Measurements from ENCODE around the gene FOXP1. TPM values are rescaled to one million over a fixed set of nuclear protein-coding genes. Genes with fewer than 3 reads are reported as not detected.
A peak's percentile ranks its signal among the peaks of the same experiment; 100 is the strongest.

FOXP1 gene
- total and polyA plus RNA-seq, 2 donors = 26.1 to 42.3 TPM

- no peaks in the 10 kb centered on the region for H3K36me3 ChIP-seq (ENCODE audit: control insufficient read depth in 2 of 2, insufficient read depth in 2 of 2, low read length in 1 of 2)
- peaks cover 8 to 14% of the 10 kb centered on the region in 2 donors for H3K4me1 ChIP-seq (ENCODE audit: control insufficient read depth in 2 of 2, insufficient read depth in 2 of 2, low read length in 2 of 2)
- peak overlapping the region; percentile 20 to 32 for H3K27ac ChIP-seq (ENCODE audit: low read depth in 1 of 2, low read length in 1 of 2)
- H3K9me3 ChIP-seq (ENCODE audit: control insufficient read depth in 2 of 2, insufficient read depth in 1 of 2, low read length in 1 of 2) = no peaks in the 10 kb centered on the region
- no peak overlapping the region for H3K4me3 ChIP-seq (ENCODE audit: low read length in 2 of 2)
- H3K27me3 ChIP-seq (ENCODE audit: control insufficient read depth in 2 of 2, insufficient read depth in 1 of 2, low read length in 1 of 2) = no peaks in the 10 kb centered on the region
- 96% methylated on average over 3 of the region's 3 CpGs for WGBS
- no peak for DNase-seq (ENCODE audit: low read depth in 6 of 9, low spot score in 9 of 9)
Observed at GRCh38 chr3:71380096-71380495, 203.4 kb downstream of the FOXP1 start.

- H3K27me3 ChIP-seq (ENCODE audit: control insufficient read depth in 2 of 2, insufficient read depth in 1 of 2, low read length in 1 of 2) = no peaks in the 10 kb centered on the region
- H3K4me1 ChIP-seq (ENCODE audit: control insufficient read depth in 2 of 2, insufficient read depth in 2 of 2, low read length in 2 of 2) = peaks cover 11 to 14% of the 10 kb centered on the region in 2 donors
- no peak for DNase-seq (ENCODE audit: low read depth in 6 of 9, low spot score in 9 of 9)
- no peak overlapping the region for H3K4me3 ChIP-seq (ENCODE audit: low read length in 2 of 2)
- H3K36me3 ChIP-seq (ENCODE audit: control insufficient read depth in 2 of 2, insufficient read depth in 2 of 2, low read length in 1 of 2) = no peaks in the 10 kb centered on the region
- H3K9me3 ChIP-seq (ENCODE audit: control insufficient read depth in 2 of 2, insufficient read depth in 1 of 2, low read length in 1 of 2) = no peaks in the 10 kb centered on the region
- H3K27ac ChIP-seq (ENCODE audit: low read depth in 1 of 2, low read length in 1 of 2) = no peak overlapping the region
- WGBS = 99% methylated on average over 1 of the region's 1 CpG
Observed at GRCh38 chr3:71378509-71378908, 205.0 kb downstream of the FOXP1 start.

- WGBS = 96% methylated on average over 4 of the region's 4 CpGs
- Histone ChIP-seq H3K27me3 (ENCODE audit: control insufficient read depth in 2 of 2, insufficient read depth in 1 of 2, low read length in 1 of 2) (no peaks in the 10 kb centered on the region), H3K4me1 (ENCODE audit: control insufficient read depth in 2 of 2, insufficient read depth in 2 of 2, low read length in 2 of 2) (peaks cover 23 to 27% of the 10 kb centered on the region in 2 donors), H3K9me3 (ENCODE audit: control insufficient read depth in 2 of 2, insufficient read depth in 1 of 2, low read length in 1 of 2) (no peaks in the 10 kb centered on the region), H3K27ac (ENCODE audit: low read depth in 1 of 2, low read length in 1 of 2) (no peak overlapping the region), H3K36me3 (ENCODE audit: control insufficient read depth in 2 of 2, insufficient read depth in 2 of 2, low read length in 1 of 2) (no peaks in the 10 kb centered on the region), H3K4me3 (ENCODE audit: low read length in 2 of 2) (no peak overlapping the region)
- no peak for DNase-seq (ENCODE audit: low read depth in 6 of 9, low spot score in 9 of 9)
Observed at GRCh38 chr3:71376911-71377310, 206.6 kb downstream of the FOXP1 start.

GRCh38 chr3:71376503-71376902 is 207.0 kb downstream of the FOXP1 start:
- DNase-seq (ENCODE audit: low read depth in 6 of 9, low spot score in 9 of 9) = no peak
- Histone ChIP-seq H3K27me3 (ENCODE audit: control insufficient read depth in 2 of 2, insufficient read depth in 1 of 2, low read length in 1 of 2) (no peaks in the 10 kb centered on the region), H3K4me3 (ENCODE audit: low read length in 2 of 2) (no peak overlapping the region), H3K36me3 (ENCODE audit: control insufficient read depth in 2 of 2, insufficient read depth in 2 of 2, low read length in 1 of 2) (no peaks in the 10 kb centered on the region), H3K27ac (ENCODE audit: low read depth in 1 of 2, low read length in 1 of 2) (no peak overlapping the region), H3K4me1 (ENCODE audit: control insufficient read depth in 2 of 2, insufficient read depth in 2 of 2, low read length in 2 of 2) (peaks cover 27 to 31% of the 10 kb centered on the region in 2 donors), H3K9me3 (ENCODE audit: control insufficient read depth in 2 of 2, insufficient read depth in 1 of 2, low read length in 1 of 2) (no peaks in the 10 kb centered on the region)
- WGBS = 86% methylated on average over 5 of the region's 5 CpGs

DNA sequence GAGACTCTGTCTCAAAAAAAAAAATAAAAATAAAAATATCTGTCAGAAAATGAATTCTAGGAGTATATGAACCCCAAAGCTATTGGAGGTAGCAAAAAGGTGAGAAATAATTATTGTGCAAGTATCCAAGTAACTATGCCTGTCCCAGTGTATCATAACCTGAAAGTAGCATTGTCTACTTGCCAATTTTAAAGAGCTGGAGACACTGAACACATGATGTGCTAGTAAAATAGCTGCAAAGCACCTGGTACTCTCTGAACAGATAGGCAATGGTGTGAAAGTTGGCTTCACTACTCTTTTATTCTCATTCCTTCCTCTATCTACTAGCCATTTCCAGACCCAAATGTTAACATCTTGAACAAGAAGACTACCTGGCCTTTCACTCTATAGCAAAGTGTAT is 208.9 kb downstream of the FOXP1 start:
- H3K27ac ChIP-seq (ENCODE audit: low read depth in 1 of 2, low read length in 1 of 2) = no peak overlapping the region
- no peaks in the 10 kb centered on the region for H3K36me3 ChIP-seq (ENCODE audit: control insufficient read depth in 2 of 2, insufficient read depth in 2 of 2, low read length in 1 of 2)
- peaks cover 35 to 43% of the 10 kb centered on the region in 2 donors for H3K4me1 ChIP-seq (ENCODE audit: control insufficient read depth in 2 of 2, insufficient read depth in 2 of 2, low read length in 2 of 2)
- no peaks in the 10 kb centered on the region for H3K9me3 ChIP-seq (ENCODE audit: control insufficient read depth in 2 of 2, insufficient read depth in 1 of 2, low read length in 1 of 2)
- no peak overlapping the region for H3K4me3 ChIP-seq (ENCODE audit: low read length in 2 of 2)
- DNase-seq (ENCODE audit: low read depth in 6 of 9, low spot score in 9 of 9) = no peak
- H3K27me3 ChIP-seq (ENCODE audit: control insufficient read depth in 2 of 2, insufficient read depth in 1 of 2, low read length in 1 of 2) = no peaks in the 10 kb centered on the region

DNA sequence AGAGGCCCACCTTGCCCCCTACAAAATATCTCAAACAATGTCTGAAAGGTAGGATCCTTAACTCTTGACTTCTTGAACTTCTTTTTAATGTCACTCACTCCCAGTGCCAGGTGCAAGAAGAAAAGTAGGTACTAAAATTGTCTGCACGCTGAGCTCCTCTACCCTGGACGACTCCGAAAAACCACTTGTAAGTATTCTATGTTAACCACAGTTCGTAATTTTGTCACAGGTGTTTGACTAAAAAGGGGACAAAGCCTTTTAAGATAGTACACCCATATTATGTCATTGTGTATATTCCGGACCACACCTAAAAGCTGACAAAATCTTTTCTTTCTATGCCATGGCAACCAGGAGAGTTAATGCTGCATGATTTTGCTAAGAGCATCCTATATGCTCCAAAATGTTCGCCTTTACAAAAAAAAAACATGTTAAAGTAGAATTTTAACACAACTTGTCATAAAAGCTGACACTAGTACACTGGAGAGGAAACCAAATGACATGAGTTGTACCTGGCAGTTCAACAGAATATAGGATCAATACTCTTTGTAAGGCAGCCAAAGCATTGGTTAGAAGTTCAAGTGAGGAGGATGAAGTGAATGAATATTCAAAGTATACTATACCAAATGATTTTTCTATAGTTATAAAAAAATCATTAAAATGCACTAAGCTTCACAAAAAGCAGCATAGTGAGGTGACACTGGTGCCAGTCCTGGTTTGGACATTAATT is 210.5 kb downstream of the FOXP1 start:
- no peaks in the 10 kb centered on the region for H3K27me3 ChIP-seq (ENCODE audit: control insufficient read depth in 2 of 2, insufficient read depth in 1 of 2, low read length in 1 of 2)

DNA sequence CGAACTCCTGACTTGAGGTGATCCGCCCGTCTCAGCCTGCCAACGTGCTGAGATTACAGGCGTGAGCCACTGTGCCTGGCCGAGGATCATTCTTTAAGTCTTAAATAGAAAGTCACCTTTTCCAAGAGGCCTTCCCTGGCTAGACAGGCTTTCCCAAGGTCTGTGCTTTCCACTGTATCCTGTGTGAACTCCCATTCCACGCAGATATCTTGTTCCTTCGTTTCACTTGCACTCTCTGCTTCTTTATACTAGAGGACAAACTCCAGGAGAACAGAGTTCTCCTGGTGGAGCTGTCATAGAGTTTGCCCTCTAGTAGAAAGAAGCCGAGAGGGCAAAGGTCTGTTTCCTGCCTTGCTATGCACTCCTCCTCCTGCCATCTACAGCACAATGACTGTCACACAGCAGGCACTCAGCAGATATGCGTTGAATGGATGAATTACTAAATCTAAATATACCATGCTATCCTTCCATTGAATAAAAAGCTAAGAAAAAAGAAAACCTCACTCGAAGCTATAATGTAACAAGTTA is 211.2 kb downstream of the FOXP1 start:
- Histone ChIP-seq H3K27me3 (ENCODE audit: control insufficient read depth in 2 of 2, insufficient read depth in 1 of 2, low read length in 1 of 2) (no peaks in the 10 kb centered on the region), H3K36me3 (ENCODE audit: control insufficient read depth in 2 of 2, insufficient read depth in 2 of 2, low read length in 1 of 2) (no peaks in the 10 kb centered on the region), H3K4me3 (ENCODE audit: low read length in 2 of 2) (peak overlapping the region in 1 of 2 donors; percentile 28), H3K4me1 (ENCODE audit: control insufficient read depth in 2 of 2, insufficient read depth in 2 of 2, low read length in 2 of 2) (peaks cover 35 to 38% of the 10 kb centered on the region in 2 donors), H3K27ac (ENCODE audit: low read depth in 1 of 2, low read length in 1 of 2) (peak overlapping the region; percentile 77 to 89), H3K9me3 (ENCODE audit: control insufficient read depth in 2 of 2, insufficient read depth in 1 of 2, low read length in 1 of 2) (no peaks in the 10 kb centered on the region)
- DNase-seq (ENCODE audit: low read depth in 6 of 9, low spot score in 9 of 9) = peak in 3 of 9 donors; percentile 27 to 40 (median 31)
- WGBS = 89% methylated on average over 11 of the region's 11 CpGs

More for the DNA sequence above, 210.5 kb downstream of the FOXP1 start:
- Histone ChIP-seq H3K9me3 (ENCODE audit: control insufficient read depth in 2 of 2, insufficient read depth in 1 of 2, low read length in 1 of 2) (no peaks in the 10 kb centered on the region), H3K4me3 (ENCODE audit: low read length in 2 of 2) (peak overlapping the region in 1 of 2 donors; percentile 28), H3K4me1 (ENCODE audit: control insufficient read depth in 2 of 2, insufficient read depth in 2 of 2, low read length in 2 of 2) (peaks cover 35 to 40% of the 10 kb centered on the region in 2 donors), H3K36me3 (ENCODE audit: control insufficient read depth in 2 of 2, insufficient read depth in 2 of 2, low read length in 1 of 2) (no peaks in the 10 kb centered on the region), H3K27ac (ENCODE audit: low read depth in 1 of 2, low read length in 1 of 2) (peak overlapping the region; percentile 77 to 89)
- 14% methylated on average over 6 of the region's 6 CpGs for WGBS
- DNase-seq (ENCODE audit: low read depth in 6 of 9, low spot score in 9 of 9) = peak; percentile 67 to 96 (median 86)

- Histone ChIP-seq H3K4me1 (ENCODE audit: control insufficient read depth in 2 of 2, insufficient read depth in 2 of 2, low read length in 2 of 2) (peaks cover 35 to 42% of the 10 kb centered on the region in 2 donors), H3K36me3 (ENCODE audit: control insufficient read depth in 2 of 2, insufficient read depth in 2 of 2, low read length in 1 of 2) (no peaks in the 10 kb centered on the region), H3K4me3 (ENCODE audit: low read length in 2 of 2) (no peak overlapping the region), H3K9me3 (ENCODE audit: control insufficient read depth in 2 of 2, insufficient read depth in 1 of 2, low read length in 1 of 2) (no peaks in the 10 kb centered on the region), H3K27me3 (ENCODE audit: control insufficient read depth in 2 of 2, insufficient read depth in 1 of 2, low read length in 1 of 2) (no peaks in the 10 kb centered on the region), H3K27ac (ENCODE audit: low read depth in 1 of 2, low read length in 1 of 2) (peak overlapping the region in 1 of 2 donors; percentile 22)
- DNase-seq (ENCODE audit: low read depth in 6 of 9, low spot score in 9 of 9) = no peak
- WGBS = 97% methylated on average over 6 of the region's 6 CpGs
Observed at GRCh38 chr3:71371282-71371681, 212.2 kb downstream of the FOXP1 start.

- Histone ChIP-seq H3K27me3 (ENCODE audit: control insufficient read depth in 2 of 2, insufficient read depth in 1 of 2, low read length in 1 of 2) (no peaks in the 10 kb centered on the region), H3K4me3 (ENCODE audit: low read length in 2 of 2) (no peak overlapping the region), H3K36me3 (ENCODE audit: control insufficient read depth in 2 of 2, insufficient read depth in 2 of 2, low read length in 1 of 2) (no peaks in the 10 kb centered on the region), H3K4me1 (ENCODE audit: control insufficient read depth in 2 of 2, insufficient read depth in 2 of 2, low read length in 2 of 2) (peaks cover 35 to 42% of the 10 kb centered on the region in 2 donors), H3K9me3 (ENCODE audit: control insufficient read depth in 2 of 2, insufficient read depth in 1 of 2, low read length in 1 of 2) (no peaks in the 10 kb centered on the region), H3K27ac (ENCODE audit: low read depth in 1 of 2, low read length in 1 of 2) (peak overlapping the region; percentile 33 to 36)
- WGBS = 92% methylated on average over 5 of the region's 5 CpGs
- no peak for DNase-seq (ENCODE audit: low read depth in 6 of 9, low spot score in 9 of 9)
Observed at GRCh38 chr3:71370467-71370866, 213.1 kb downstream of the FOXP1 start.
